Hepatocyte (in vitro differentiated cells): ENCODE results near the gene ANKRD11. TPM values are rescaled to one million over a fixed set of nuclear protein-coding genes. Genes with fewer than 3 reads are reported as not detected.

ENCODE experiments used
- DNase-seq: peaks from one replicate; pipeline ENCODE4 v3.0.0-alpha.2; 2016; ENCODE audit warnings: low spot score
- H2AFZ ChIP-seq: fragments of 200-600 bp; sonication (generic); 2 replicates; pipeline ENCODE4 v1.6.0; 2016; ENCODE audit warnings: antibody characterized with exemption, mild to moderate bottlenecking
- H3K27ac ChIP-seq: fragments of 200-600 bp; sonication (generic); 2 replicates; pipeline ENCODE4 v1.5.1; 2016; ENCODE audit warnings: mild to moderate bottlenecking
- H3K27me3 ChIP-seq: fragments of 200-600 bp; sonication (generic); 2 replicates; pipeline ENCODE4 v1.6.1; 2016
- H3K36me3 ChIP-seq: fragments of 200-600 bp; sonication (generic); replicated peaks from 2 replicates; pipeline ENCODE4 v1.5.1; 2016; ENCODE audit warnings: low read depth; ENCODE audit not compliant: insufficient read depth
- H3K4me1 ChIP-seq: fragments of 200-600 bp; sonication (generic); 2 replicates; pipeline ENCODE4 v1.5.1; 2016; ENCODE audit warnings: mild to moderate bottlenecking, moderate library complexity; ENCODE audit not compliant: insufficient read depth
- H3K4me2 ChIP-seq: fragments of 200-600 bp; sonication (generic); 2 replicates; pipeline ENCODE4 v1.6.0; 2016
- H3K4me3 ChIP-seq: fragments of 200-600 bp; sonication (generic); 2 replicates; pipeline ENCODE4 v1.5.1; 2016; ENCODE audit warnings: mild to moderate bottlenecking
- H3K79me2 ChIP-seq: fragments of 200-600 bp; sonication (generic); 2 replicates; pipeline ENCODE4 v1.6.0; 2017; ENCODE audit warnings: mild to moderate bottlenecking
- H3K9me2 ChIP-seq: fragments of 200-600 bp; sonication (generic); replicated peaks from 2 replicates; pipeline ENCODE4 v1.6.0; 2017; ENCODE audit warnings: mild to moderate bottlenecking; ENCODE audit not compliant: insufficient read depth
- H3K9me3 ChIP-seq: fragments of 200-600 bp; sonication (generic); 2 replicates; pipeline ENCODE4 v1.5.1; 2016; ENCODE audit warnings: low read depth, mild to moderate bottlenecking
- H4K20me1 ChIP-seq: fragments of 200-600 bp; sonication (generic); 2 replicates; pipeline ENCODE4 v1.6.0; 2016; ENCODE audit warnings: mild to moderate bottlenecking; ENCODE audit not compliant: insufficient read depth, poor library complexity, severe bottlenecking
- CTCF ChIP-seq: fragments of 200-600 bp; sonication (generic); IDR thresholded peaks from 2 replicates; pipeline ENCODE4 v1.5.1; 2016; ENCODE audit warnings: antibody characterized with exemption, mild to moderate bottlenecking; ENCODE audit not compliant: poor library complexity
- EZH2 ChIP-seq: fragments of 200-600 bp; sonication (generic); IDR thresholded peaks from 2 replicates; pipeline ENCODE4 v1.6.1; 2016; ENCODE audit warnings: antibody characterized with exemption, mild to moderate bottlenecking, borderline replicate concordance
- EZH2phosphoT487 ChIP-seq: fragments of 200-600 bp; sonication (generic); IDR thresholded peaks from one replicate; pipeline ENCODE4 v1.6.1; 2018; ENCODE audit warnings: antibody characterized with exemption, mild to moderate bottlenecking, low read depth, moderate library complexity; ENCODE audit not compliant: unreplicated experiment, severe bottlenecking
- WGBS: methylation state at CpG from one replicate; pipeline ENCODE4 v1.1.6; 2016; ENCODE audit warnings: low lambda C conversion rate; ENCODE audit errors: missing lambda C conversion rate; 5-methylcytosine and 5-hydroxymethylcytosine counted together
- polyA plus RNA-seq: library from polyadenylated mRNA; unstranded; fragments of >200 nt; fragmentation: Nextera tagmentation; extraction: Ambion mirVana; gene quantifications from 2 replicates; pipeline ENCODE4 v1.2.1, GENCODE V29; 2016
- total RNA-seq: library from RNA; depleted of rRNA; stranded (reverse); fragments of >200 nt; gene quantifications from 2 replicates; pipeline ENCODE4 v1.2.3, GENCODE V29; 2014

The ANKRD11 gene
- total and polyA plus RNA-seq, 2 experiments from 2014 or later: 48.7 to 130 TPM

GRCh38 chr16:89412811-89413210 lies 77.5 kb downstream of the ANKRD11 start:
- TF ChIP-seq EZH2 (no peak), CTCF (no peak), EZH2phosphoT487 (no peak)
- H4K20me1 ChIP-seq: peaks cover 98% of the 10 kb centered on the region
- no peak for DNase-seq

DNA sequence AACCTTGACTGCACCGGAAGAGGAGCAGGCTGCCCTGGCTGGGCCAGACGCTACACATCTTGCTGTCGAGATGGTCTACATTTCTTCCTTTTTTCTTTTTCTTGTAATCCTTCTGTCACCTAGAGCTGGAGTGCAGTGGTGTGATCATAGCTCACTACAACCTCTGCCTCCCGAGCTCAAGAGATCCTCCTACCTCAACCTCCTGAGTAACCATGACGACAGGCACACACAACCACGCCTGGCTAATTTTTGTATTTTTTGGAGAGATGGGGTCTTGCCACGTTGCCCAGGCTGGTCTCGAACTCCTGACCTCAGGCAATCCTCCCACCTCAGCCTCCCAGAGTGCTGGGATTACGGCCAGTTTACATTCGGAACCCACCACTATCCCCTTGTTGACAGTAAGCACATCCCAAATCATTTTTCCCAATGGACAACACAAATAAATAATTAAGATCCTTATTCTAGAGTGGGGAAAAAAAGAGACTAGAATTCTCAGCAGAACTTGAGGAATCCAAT lies 79.0 kb downstream of the ANKRD11 start:
- H3K4me1 ChIP-seq: peaks cover 55% of the 10 kb centered on the region
- no peaks in the 10 kb centered on the region for H3K9me2 ChIP-seq
- TF ChIP-seq EZH2phosphoT487 (no peak), EZH2 (no peak), CTCF (no peak)
- H3K27me3 ChIP-seq: no peaks in the 10 kb centered on the region
- peaks cover 97% of the 10 kb centered on the region for H3K79me2 ChIP-seq
- H3K4me2 ChIP-seq: no peak overlapping the region
- no peak overlapping the region for H3K27ac ChIP-seq
- 85% methylated on average over 10 of the region's 10 CpGs for WGBS
- peaks cover 98% of the 10 kb centered on the region for H4K20me1 ChIP-seq
- H3K4me3 ChIP-seq: no peak overlapping the region
- no peaks in the 10 kb centered on the region for H3K36me3 ChIP-seq
- no peak for DNase-seq
- no peaks in the 10 kb centered on the region for H3K9me3 ChIP-seq
- no peak overlapping the region for H2AFZ ChIP-seq

More at GRCh38 chr16:89412811-89413210, 77.5 kb downstream of the ANKRD11 start:
- H3K4me3 ChIP-seq: no peak overlapping the region
- peaks cover 97% of the 10 kb centered on the region for H3K79me2 ChIP-seq
- H3K27ac ChIP-seq: no peak overlapping the region
- H3K9me3 ChIP-seq: no peaks in the 10 kb centered on the region
- H3K4me1 ChIP-seq: peaks cover 55% of the 10 kb centered on the region
- WGBS: 63% methylated on average over 4 of the region's 4 CpGs
- no peaks in the 10 kb centered on the region for H3K36me3 ChIP-seq
- no peaks in the 10 kb centered on the region for H3K9me2 ChIP-seq
- H3K27me3 ChIP-seq: no peaks in the 10 kb centered on the region
- H2AFZ ChIP-seq: no peak overlapping the region
- no peak overlapping the region for H3K4me2 ChIP-seq

- Histone ChIP-seq H3K4me1 (peaks cover 57% of the 10 kb centered on the region), H3K36me3 (no peaks in the 10 kb centered on the region), H3K79me2 (peaks cover 97% of the 10 kb centered on the region), H3K4me2 (no peak overlapping the region), H2AFZ (no peak overlapping the region), H3K4me3 (no peak overlapping the region), H3K27me3 (no peaks in the 10 kb centered on the region), H4K20me1 (peaks cover 98% of the 10 kb centered on the region), H3K9me2 (no peaks in the 10 kb centered on the region), H3K9me3 (no peaks in the 10 kb centered on the region), H3K27ac (peak overlapping the region; percentile 38)
- DNase-seq: peak; percentile 72
- WGBS: 66% methylated on average over 11 of the region's 11 CpGs
- TF ChIP-seq CTCF (no peak), EZH2 (no peak), EZH2phosphoT487 (no peak)
Measured at GRCh38 chr16:89410794-89411309, 79.5 kb downstream of the ANKRD11 start.
